ENCODE measurements around the gene PIP5K1B. TPM values are rescaled to one million over a fixed set of nuclear protein-coding genes. Genes with fewer than 3 reads are reported as not detected.

Gene PIP5K1B
- total RNA-seq, 4 donors from 2014 or later, result 0.29 to 8.2 (median 4.1) TPM

DNA sequence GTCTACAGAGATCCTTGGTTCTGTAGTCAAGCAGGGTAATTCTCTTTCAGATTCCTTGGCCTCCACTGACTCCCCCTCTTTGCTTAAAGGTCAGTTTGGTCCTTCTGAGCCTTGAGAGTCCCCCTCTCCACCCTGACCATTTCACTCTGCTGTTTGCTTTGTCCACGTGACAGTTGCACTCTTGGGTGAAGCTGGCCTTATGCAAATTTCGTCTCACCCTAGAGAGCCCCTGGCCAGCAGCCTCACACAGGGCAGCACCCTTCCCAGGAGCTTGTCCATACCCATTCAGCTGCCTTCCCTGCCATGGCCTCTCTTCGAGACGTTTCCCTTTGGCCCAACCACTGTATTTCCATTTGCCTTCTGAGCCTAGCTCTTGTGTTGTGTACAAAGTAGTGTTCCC lies 245.1 kb downstream of the PIP5K1B start:
- no peaks in the 10 kb centered on the region for H3K27me3 ChIP-seq
- TF ChIP-seq, protein P1, sequence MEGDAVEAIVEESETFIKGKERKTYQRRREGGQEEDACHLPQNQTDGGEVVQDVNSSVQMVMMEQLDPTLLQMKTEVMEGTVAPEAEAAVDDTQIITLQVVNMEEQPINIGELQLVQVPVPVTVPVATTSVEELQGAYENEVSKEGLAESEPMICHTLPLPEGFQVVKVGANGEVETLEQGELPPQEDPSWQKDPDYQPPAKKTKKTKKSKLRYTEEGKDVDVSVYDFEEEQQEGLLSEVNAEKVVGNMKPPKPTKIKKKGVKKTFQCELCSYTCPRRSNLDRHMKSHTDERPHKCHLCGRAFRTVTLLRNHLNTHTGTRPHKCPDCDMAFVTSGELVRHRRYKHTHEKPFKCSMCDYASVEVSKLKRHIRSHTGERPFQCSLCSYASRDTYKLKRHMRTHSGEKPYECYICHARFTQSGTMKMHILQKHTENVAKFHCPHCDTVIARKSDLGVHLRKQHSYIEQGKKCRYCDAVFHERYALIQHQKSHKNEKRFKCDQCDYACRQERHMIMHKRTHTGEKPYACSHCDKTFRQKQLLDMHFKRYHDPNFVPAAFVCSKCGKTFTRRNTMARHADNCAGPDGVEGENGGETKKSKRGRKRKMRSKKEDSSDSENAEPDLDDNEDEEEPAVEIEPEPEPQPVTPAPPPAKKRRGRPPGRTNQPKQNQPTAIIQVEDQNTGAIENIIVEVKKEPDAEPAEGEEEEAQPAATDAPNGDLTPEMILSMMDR (IDR thresholded peaks at IDR 0.05), result no peak
- no peak for TF ChIP-seq POLR2A (IDR thresholded peaks at IDR 0.05)
- H3K9me3 ChIP-seq, result no peaks in the 10 kb centered on the region
- DNase-seq, result no peak
- no peak overlapping the region for H3K4me3 ChIP-seq
- no peak overlapping the region for H3K27ac ChIP-seq
- no peaks in the 10 kb centered on the region for H3K4me1 ChIP-seq
- intact Hi-C loops (cut with DNase I; ENCODE audit: low total_unique reads), result no loop called here
- H3K36me3 ChIP-seq, result no peaks in the 10 kb centered on the region

DNA sequence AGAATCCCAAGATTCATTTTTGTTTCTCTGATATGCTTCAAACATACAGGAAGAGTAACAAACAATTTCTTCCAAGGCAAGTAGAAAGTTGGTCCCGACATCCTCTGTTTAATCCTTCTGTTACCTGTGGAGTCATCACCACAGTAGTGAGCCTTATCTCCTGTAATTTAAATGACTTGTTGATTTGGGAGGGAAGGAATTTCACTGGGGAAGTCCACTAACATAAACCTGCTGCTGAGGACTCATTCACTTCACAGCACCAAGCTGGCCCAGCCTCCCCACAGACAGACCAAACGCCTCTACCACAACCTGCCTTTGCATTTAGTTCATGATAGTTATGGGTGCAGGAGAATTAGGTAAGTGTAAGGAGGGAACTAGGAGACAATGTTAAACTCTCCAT lies 245.6 kb downstream of the PIP5K1B start:
- intact Hi-C loops (cut with DNase I; ENCODE audit: low total_unique reads), result no loop called here
- Histone ChIP-seq H3K27ac (no peak overlapping the region), H3K36me3 (no peaks in the 10 kb centered on the region), H3K9me3 (no peaks in the 10 kb centered on the region), H3K27me3 (no peaks in the 10 kb centered on the region), H3K4me1 (no peaks in the 10 kb centered on the region), H3K4me3 (no peak overlapping the region)
- TF ChIP-seq, protein P1 (IDR thresholded peaks at IDR 0.05), result no peak
- TF ChIP-seq POLR2A (IDR thresholded peaks at IDR 0.05), result no peak
- no peak for DNase-seq

DNA sequence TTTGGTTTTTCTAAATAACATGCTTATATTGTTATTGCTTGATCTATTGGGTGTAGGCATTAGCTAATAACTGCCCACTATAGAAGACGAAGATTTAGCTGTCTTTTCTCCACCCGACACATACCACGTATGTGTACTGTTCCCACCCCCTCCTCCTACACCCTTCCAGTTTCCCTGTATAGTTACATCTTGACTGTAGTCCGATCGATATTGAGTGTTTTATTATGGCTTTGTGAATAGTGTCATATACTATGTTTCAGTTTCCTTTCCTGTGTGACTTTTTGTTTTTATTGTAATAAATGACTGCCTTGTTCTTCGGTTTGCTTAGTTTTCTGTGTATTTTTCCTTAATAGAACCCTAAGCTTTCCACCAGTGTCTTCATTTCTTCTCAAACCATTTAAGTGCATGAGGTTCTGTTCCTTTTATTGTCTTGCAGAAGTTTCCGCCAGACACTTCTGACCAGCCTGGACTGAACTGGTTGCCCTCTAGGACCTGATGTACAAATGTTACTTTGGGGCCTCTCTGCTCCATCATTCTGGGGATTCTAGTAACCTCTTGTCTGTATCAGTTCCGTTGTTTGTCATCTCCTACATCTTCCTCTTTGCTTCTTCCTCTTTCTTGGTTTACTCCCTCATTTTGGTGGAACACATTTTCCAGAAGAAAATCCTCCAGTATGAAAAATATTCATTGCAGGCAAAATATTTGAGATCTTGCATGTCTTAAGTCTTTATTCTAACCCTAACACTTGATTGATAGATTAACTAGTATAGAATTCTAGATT lies 247.0 kb downstream of the PIP5K1B start:
- intact Hi-C loops (cut with DNase I; ENCODE audit: low total_unique reads), result no loop called here
- H3K27me3 ChIP-seq, result no peaks in the 10 kb centered on the region
- TF ChIP-seq, protein P1 (IDR thresholded peaks at IDR 0.05), result no peak
- no peak for TF ChIP-seq POLR2A (IDR thresholded peaks at IDR 0.05)
- no peaks in the 10 kb centered on the region for H3K36me3 ChIP-seq
- H3K9me3 ChIP-seq, result no peaks in the 10 kb centered on the region
- H3K27ac ChIP-seq, result no peak overlapping the region
- DNase-seq, result no peak
- H3K4me3 ChIP-seq, result no peak overlapping the region
- H3K4me1 ChIP-seq, result no peaks in the 10 kb centered on the region

DNA sequence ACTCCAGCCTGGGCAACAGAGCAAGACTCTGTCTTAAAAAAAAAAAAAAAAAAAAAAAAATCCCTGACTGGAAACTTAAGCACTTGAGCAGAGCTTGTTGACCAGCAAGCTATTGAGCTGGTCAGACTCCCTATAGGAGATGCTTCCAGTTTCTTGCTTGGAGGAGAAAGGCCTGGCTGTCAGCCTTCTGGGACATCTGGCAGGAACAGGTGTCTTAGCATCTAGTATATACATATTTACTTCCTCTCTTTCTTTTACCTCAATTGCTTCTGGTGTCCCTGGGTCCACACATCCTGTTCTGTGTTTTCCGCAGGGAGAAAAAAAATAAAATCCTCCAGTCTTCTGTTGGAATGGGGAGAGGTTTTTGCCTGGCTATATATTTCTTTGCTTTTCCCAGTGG lies 248.7 kb downstream of the PIP5K1B start:
- intact Hi-C loops (cut with DNase I; ENCODE audit: low total_unique reads), result no loop called here
- no peak for TF ChIP-seq POLR2A (IDR thresholded peaks at IDR 0.05)
- TF ChIP-seq, protein P1 (IDR thresholded peaks at IDR 0.05), result no peak

DNA sequence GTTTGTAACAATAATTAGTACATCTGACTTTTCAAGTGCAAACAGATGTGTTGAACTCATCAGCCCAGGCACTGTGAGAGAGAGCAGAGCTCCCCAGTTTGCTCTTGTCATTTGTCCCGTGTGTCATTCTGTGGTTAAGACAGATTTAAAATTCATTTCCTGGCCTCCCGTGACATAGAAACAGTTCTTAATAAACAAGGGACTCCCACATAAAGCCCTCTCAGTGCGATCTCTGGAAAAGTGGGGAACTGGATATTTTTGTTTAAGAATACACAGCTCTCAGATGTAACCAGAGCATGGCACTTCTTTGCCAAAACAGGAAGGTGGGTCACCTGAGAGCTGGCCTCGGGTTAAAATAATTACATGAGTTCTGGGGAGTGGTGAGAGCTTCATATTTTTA lies 250.3 kb downstream of the PIP5K1B start:
- H3K27me3 ChIP-seq, result no peaks in the 10 kb centered on the region
- intact Hi-C loops (cut with DNase I; ENCODE audit: low total_unique reads), result no loop called here
- no peaks in the 10 kb centered on the region for H3K36me3 ChIP-seq
- H3K27ac ChIP-seq, result no peak overlapping the region
- H3K9me3 ChIP-seq, result no peaks in the 10 kb centered on the region
- DNase-seq, result no peak
- TF ChIP-seq, protein P1 (IDR thresholded peaks at IDR 0.05), result no peak
- no peak for TF ChIP-seq POLR2A (IDR thresholded peaks at IDR 0.05)
- no peaks in the 10 kb centered on the region for H3K4me1 ChIP-seq
- H3K4me3 ChIP-seq, result no peak overlapping the region

More for the DNA sequence above, 248.7 kb downstream of the PIP5K1B start:
- Histone ChIP-seq H3K27me3 (no peaks in the 10 kb centered on the region), H3K9me3 (no peaks in the 10 kb centered on the region), H3K4me1 (no peaks in the 10 kb centered on the region), H3K36me3 (no peaks in the 10 kb centered on the region), H3K4me3 (no peak overlapping the region), H3K27ac (no peak overlapping the region)
- no peak for DNase-seq

All from uterus (tissue), 4 donors.